ENCODE results near the gene BACH1.

Gene BACH1

GRCh38 chr21:29371464-29371863 lies 72.7 kb downstream of the BACH1 start:
- no peak for DNase-seq (ENCODE audit: insufficient read length, low spot score)
- TF ChIP-seq, protein P1, sequence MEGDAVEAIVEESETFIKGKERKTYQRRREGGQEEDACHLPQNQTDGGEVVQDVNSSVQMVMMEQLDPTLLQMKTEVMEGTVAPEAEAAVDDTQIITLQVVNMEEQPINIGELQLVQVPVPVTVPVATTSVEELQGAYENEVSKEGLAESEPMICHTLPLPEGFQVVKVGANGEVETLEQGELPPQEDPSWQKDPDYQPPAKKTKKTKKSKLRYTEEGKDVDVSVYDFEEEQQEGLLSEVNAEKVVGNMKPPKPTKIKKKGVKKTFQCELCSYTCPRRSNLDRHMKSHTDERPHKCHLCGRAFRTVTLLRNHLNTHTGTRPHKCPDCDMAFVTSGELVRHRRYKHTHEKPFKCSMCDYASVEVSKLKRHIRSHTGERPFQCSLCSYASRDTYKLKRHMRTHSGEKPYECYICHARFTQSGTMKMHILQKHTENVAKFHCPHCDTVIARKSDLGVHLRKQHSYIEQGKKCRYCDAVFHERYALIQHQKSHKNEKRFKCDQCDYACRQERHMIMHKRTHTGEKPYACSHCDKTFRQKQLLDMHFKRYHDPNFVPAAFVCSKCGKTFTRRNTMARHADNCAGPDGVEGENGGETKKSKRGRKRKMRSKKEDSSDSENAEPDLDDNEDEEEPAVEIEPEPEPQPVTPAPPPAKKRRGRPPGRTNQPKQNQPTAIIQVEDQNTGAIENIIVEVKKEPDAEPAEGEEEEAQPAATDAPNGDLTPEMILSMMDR (IDR thresholded peaks at IDR 0.05; ENCODE audit: insufficient read depth, missing control alignments), result no peak
- FAIRE-seq, result no peak

DNA sequence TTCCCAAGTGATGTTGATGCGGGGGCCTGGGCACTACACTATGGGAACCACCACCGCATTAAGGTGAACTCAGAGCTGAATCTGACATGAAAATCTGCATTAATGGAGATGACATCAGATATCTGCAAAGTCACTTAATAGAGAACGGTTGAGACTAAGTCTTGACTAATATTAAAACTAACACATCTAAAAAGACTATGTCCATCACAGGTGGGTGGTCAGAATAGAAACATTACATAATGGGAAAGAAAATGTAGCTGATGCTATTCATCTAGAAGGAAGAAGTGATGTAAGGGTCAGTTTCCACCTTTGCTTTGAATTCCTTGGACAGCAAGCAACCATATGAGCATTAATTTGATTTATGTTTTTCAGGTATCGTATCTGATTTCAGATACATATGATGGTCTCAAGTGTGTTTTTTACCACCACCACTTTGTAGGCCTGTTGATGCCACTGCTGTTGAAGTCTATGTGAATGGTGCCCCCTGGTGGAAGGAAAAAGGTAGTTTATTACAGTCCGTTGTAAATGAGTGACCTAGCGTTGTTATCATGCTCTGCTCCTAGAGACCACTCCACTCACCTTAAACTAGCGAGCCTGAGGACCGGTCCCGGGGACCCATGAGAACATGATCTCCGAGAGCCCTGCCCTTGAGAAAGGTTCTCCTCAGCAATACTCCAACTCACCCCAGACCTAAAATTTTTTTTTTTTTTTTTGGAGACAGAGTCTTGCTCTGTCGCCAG lies 73.5 kb downstream of the BACH1 start:
- FAIRE-seq (peak; percentile 11), DNase-seq (ENCODE audit: insufficient read length, low spot score) (peak; percentile 25)

DNA sequence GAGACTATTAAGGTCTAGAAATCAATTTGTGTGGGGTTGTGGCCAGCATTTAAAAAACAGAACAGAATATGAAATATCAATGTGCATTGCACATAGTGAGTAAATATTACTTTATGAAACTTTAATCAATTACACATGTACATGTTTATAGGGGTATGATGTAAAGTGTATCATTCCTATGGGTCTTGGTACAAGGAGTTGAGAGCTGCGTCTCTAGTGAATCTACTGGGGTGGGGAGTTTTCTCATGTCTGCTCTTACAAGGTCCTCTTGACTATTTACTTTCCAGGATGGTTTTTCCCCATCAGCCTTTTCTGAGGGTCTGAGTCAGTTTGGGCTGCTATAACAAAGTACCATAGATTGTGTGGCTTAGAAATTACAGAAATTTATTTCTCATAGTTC lies 75.8 kb downstream of the BACH1 start:
- DNase-seq (ENCODE audit: insufficient read length, low spot score), result no peak
- TF ChIP-seq, protein P1 (IDR thresholded peaks at IDR 0.05; ENCODE audit: insufficient read depth, missing control alignments), result no peak
- FAIRE-seq, result no peak

More for the DNA sequence above, 73.5 kb downstream of the BACH1 start:
- TF ChIP-seq, protein P1 (IDR thresholded peaks at IDR 0.05; ENCODE audit: insufficient read depth, missing control alignments), result peak; percentile 79

GRCh38 chr21:29376556-29376955 lies 77.8 kb downstream of the BACH1 start:
- TF ChIP-seq, protein P1 (IDR thresholded peaks at IDR 0.05; ENCODE audit: insufficient read depth, missing control alignments), result peak; percentile 32
- FAIRE-seq (no peak), DNase-seq (ENCODE audit: insufficient read length, low spot score) (no peak)

- TF ChIP-seq, protein P1 (IDR thresholded peaks at IDR 0.05; ENCODE audit: insufficient read depth, missing control alignments), result no peak
- no peak for DNase-seq (ENCODE audit: insufficient read length, low spot score)
- no peak for FAIRE-seq
Measured at GRCh38 chr21:29377266-29377665, 78.5 kb downstream of the BACH1 start.

DNA sequence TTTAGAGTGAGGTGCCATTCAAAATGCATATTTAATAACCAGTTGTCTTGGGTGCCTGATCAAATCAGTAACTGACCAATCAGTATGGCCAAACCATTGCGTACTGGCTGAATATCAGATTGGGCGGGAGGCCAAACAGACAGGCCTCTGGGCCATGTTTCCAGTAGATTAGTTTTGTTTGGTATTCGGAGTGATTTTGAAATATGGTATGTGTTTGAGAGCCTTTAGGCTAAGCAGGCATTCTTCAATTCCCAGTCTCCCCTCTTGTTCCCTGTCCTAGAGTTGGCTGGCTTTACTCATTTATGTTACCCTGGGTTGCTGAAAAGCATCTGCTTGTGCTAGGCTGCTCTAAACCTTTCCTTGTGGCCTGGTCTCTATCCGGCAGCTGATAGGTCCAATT lies 80.1 kb downstream of the BACH1 start:
- FAIRE-seq (no peak), DNase-seq (ENCODE audit: insufficient read length, low spot score) (no peak)
- TF ChIP-seq, protein P1 (IDR thresholded peaks at IDR 0.05; ENCODE audit: insufficient read depth, missing control alignments), result no peak

DNA sequence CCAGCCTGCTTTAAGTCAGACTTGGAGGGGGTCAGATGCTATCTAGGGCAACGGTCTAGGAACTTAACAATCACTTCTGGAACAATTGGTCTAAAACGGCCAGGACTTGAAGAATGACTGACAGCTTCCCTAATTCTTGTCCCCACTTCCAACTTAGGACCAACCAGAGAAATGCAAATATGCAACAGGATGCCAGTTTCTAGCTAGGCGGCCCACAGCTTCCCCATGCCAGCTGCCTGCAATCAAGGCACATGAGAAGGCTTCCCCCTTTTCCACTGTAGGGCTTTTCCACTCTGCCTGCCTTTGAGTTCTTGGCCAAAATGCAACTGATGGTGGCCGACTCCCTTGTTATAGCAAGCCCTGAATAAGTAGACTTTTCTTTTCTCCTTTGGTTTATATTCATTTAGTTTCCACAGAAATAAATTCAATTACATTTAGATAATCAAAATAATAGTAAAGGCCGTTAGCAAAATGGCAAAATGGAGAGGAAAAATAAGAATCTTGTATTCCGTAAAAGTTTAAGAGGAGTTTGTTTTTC lies 80.9 kb downstream of the BACH1 start:
- no peak for FAIRE-seq
- no peak for DNase-seq (ENCODE audit: insufficient read length, low spot score)
- TF ChIP-seq, protein P1 (IDR thresholded peaks at IDR 0.05; ENCODE audit: insufficient read depth, missing control alignments), result no peak
